ENCODE results near the gene ANKHD1. TPM values are rescaled to one million over a fixed set of nuclear protein-coding genes. Genes with fewer than 3 reads are reported as not detected.

The ANKHD1 gene, protein sequence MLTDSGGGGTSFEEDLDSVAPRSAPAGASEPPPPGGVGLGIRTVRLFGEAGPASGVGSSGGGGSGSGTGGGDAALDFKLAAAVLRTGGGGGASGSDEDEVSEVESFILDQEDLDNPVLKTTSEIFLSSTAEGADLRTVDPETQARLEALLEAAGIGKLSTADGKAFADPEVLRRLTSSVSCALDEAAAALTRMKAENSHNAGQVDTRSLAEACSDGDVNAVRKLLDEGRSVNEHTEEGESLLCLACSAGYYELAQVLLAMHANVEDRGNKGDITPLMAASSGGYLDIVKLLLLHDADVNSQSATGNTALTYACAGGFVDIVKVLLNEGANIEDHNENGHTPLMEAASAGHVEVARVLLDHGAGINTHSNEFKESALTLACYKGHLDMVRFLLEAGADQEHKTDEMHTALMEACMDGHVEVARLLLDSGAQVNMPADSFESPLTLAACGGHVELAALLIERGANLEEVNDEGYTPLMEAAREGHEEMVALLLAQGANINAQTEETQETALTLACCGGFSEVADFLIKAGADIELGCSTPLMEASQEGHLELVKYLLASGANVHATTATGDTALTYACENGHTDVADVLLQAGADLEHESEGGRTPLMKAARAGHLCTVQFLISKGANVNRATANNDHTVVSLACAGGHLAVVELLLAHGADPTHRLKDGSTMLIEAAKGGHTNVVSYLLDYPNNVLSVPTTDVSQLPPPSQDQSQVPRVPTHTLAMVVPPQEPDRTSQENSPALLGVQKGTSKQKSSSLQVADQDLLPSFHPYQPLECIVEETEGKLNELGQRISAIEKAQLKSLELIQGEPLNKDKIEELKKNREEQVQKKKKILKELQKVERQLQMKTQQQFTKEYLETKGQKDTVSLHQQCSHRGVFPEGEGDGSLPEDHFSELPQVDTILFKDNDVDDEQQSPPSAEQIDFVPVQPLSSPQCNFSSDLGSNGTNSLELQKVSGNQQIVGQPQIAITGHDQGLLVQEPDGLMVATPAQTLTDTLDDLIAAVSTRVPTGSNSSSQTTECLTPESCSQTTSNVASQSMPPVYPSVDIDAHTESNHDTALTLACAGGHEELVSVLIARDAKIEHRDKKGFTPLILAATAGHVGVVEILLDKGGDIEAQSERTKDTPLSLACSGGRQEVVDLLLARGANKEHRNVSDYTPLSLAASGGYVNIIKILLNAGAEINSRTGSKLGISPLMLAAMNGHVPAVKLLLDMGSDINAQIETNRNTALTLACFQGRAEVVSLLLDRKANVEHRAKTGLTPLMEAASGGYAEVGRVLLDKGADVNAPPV (N-terminal part only)
- polyA plus RNA-seq (ENCODE audit: insufficient read depth in 1 of 5, insufficient read length in 5 of 5, low replicate concordance in 1 of 5) = 100 to 1,000 TPM in 4 of 5 donors, 10 to 100 TPM in 1; 97.8 to 144 (median 128) TPM
- long read RNA-seq, donor 1, partial matches to known transcripts = 49 of 55 reads
- long read RNA-seq, donor 1, other reads (novel, unspliced or antisense) = 0 of 55 reads
- long read RNA-seq, donor 2, partial matches to known transcripts = 0 of 2 reads
- long read RNA-seq, donor 2, other reads (novel, unspliced or antisense) = 0 of 2 reads
- long read RNA-seq, donor 3, partial matches to known transcripts = 23 of 27 reads
- long read RNA-seq, donor 3, other reads (novel, unspliced or antisense) = 0 of 27 reads
- long read RNA-seq, donor 4, partial matches to known transcripts = 29 of 35 reads
- long read RNA-seq, donor 4, other reads (novel, unspliced or antisense) = 0 of 35 reads
- long read RNA-seq, donor 5, partial matches to known transcripts = 21 of 29 reads
- long read RNA-seq, donor 5, other reads (novel, unspliced or antisense) = 0 of 29 reads
- long read RNA-seq, donor 6, partial matches to known transcripts = 23 of 32 reads
- long read RNA-seq, donor 6, other reads (novel, unspliced or antisense) = 0 of 32 reads
- long read RNA-seq, donor 7, partial matches to known transcripts = 55 of 68 reads
- long read RNA-seq, donor 7, other reads (novel, unspliced or antisense) = 0 of 68 reads
- long read RNA-seq, donor 8, partial matches to known transcripts = 11 of 12 reads
- long read RNA-seq, donor 8, other reads (novel, unspliced or antisense) = 0 of 12 reads

DNA sequence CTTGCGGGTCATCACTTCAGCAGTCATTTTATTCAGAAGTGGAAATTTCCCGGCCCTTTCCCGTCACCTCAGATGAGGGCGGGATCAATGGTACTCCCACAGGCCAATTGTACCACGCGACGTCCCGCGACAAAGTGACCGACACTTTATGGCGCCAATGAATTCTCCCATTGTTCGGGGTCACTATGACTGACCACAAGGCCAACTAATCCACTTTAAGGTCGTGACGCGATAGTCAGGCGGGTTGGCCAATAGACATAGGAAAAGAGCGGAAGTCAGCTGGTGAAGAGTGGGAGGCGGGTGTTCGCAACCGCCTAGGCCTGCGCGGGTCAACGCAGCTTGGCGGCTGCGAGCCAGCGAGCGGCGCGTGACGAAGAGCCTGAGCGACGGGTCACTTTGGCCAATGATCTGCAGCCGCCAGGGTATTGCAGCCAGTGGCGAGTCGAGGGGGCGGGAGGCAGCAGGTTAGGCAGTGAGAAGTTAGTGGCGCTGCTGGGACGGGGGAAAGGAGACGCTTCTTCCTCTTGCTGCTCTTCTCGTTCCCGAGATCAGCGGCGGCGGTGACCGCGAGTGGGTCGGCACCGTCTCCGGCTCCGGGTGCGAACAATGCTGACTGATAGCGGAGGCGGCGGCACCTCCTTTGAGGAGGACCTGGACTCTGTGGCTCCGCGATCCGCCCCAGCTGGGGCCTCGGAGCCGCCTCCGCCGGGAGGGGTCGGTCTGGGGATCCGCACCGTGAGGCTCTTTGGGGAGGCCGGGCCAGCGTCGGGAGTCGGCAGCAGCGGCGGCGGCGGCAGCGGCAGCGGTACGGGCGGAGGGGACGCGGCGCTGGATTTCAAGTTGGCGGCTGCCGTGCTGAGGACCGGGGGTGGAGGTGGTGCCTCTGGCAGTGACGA, at the start of gene ANKHD1:
ANKHD1 (plus strand) TSS at position 472 of the 896 bp plus-strand sequence; CDS start at position 607, 135 bp downstream.
- peak; percentile 100 for DNase-seq

DNA sequence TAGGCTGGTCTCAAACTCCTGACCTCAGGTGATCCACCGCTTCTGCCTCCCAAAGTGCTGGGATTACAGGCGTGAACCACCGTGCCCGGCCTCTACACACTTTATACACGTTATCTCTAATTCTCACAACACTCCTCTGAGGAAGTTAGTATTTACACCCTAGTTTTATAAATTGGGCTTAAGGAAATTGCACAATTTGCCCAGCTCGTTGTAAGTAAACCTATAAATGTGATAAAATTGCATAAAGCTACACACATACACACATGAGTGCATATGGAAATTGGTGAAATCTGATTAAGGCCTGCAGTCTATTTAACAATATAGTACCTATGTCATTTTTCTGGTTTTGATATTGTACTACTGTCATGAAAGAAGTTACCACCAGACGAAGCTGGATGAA, 46.1 kb upstream of the ANKHD1 start:
- no peak for DNase-seq

DNA sequence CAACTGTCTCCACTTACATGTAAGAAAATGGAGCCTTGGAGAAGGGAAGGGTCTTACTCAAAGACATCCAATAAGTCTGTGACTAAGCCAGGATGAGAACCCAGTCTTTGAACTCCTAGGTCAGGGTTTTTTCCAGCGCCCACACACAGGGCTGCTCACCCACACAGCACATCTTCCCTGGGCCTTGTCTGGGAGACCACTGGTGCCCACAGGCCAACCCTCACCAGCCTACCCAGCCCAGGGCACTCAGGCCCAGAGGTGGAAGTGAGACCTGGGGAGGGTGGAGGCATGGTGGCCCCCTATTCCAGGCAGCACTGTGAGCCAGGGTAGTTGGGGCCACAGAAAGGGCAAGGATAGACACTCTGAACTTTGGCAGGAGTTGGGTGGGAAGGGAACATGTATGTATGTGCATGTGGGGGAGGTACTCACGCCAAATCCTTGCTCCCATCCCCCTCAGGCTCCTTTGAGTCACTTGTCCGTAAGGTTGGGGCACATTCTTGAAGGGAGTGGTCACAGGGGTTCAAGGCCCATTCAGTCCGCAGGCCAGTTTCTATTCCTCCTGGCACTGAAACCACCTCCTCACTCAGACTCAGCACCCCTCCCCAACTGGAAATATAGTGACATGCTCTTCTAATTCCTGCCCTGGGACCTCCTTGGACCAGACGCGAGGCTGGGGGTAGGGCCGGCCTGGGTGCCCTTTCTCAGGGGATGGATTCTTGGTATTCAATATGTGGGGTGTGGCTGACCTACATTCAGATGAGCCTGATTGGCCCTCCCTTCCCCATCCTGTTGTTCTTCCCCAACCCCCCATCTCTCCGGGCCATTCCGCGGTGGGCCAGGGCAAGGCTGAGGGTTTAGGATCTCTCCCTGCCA, 44.5 kb upstream of the ANKHD1 start:
- DNase-seq = no peak

DNA sequence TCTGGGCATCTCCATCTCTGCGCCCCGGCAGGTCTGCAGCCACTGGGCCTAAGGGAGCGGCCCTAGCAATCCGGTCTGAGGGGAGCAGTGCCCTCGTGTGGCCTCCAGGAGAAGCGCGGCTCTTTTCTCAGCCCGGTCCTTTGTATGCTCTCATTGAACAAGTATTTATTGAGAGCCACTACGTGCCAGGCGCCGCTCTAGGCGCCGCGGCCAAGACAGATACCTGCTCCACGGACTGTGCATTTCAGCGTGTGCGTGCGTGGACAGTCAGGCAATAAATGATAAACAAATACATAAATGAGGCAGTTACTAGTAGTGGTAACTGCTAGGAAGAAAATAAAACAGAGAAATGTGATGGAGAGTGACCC, 43.9 kb upstream of the ANKHD1 start:
- peak; percentile 70 to 77 for DNase-seq

DNA sequence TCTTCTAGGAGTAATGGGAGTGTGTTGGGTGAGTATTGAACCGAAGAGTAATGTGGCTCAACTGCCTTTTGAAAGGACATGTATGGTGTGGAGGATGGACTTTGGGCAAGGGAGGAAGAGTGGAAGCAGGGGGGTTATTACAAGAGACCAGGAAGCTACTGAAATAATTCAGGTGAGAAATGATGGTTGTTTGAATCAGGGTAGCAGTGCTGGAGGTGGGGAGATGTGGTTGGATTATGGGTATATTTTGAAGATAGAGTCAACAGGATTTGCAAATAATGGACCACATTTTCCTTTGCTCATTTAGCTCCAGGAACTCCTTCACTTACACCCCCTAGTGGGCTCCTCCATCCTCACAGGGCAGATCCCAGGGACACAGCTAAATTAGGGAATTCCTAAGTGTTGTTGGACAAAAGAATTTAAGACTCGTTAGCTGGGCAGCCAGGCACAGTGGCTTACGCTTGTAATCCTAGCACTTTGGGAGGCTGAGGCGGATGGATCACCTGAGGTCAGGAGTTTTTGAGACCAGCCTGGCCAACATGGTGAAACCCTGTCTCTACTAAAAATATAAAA, 42.8 kb upstream of the ANKHD1 start:
- no peak for DNase-seq

DNA sequence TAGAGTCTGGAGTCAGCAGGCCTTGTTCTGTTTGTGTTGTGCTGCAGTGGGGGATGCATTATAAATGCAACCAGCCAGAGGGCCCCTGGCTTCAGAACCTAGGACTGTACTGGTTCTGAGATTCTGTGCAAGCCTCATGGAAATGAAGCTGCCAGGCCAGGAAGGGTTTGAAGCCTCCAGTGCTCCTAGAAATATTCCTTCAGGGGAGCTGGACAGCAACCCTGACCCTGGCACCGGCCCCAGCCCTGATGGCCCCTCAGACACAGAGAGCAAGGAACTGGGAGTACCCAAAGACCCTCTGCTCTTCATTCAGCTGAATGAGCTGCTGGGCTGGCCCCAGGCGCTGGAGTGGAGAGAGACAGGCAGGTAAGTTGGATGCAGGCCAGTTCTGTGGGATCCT, 41.5 kb upstream of the ANKHD1 start, which contains the start of gene SLC4A9:
SLC4A9 (plus strand) TSS at position 94 of the 400 bp plus-strand sequence; CDS start at position 137, 43 bp downstream.
- no peak for DNase-seq

DNA sequence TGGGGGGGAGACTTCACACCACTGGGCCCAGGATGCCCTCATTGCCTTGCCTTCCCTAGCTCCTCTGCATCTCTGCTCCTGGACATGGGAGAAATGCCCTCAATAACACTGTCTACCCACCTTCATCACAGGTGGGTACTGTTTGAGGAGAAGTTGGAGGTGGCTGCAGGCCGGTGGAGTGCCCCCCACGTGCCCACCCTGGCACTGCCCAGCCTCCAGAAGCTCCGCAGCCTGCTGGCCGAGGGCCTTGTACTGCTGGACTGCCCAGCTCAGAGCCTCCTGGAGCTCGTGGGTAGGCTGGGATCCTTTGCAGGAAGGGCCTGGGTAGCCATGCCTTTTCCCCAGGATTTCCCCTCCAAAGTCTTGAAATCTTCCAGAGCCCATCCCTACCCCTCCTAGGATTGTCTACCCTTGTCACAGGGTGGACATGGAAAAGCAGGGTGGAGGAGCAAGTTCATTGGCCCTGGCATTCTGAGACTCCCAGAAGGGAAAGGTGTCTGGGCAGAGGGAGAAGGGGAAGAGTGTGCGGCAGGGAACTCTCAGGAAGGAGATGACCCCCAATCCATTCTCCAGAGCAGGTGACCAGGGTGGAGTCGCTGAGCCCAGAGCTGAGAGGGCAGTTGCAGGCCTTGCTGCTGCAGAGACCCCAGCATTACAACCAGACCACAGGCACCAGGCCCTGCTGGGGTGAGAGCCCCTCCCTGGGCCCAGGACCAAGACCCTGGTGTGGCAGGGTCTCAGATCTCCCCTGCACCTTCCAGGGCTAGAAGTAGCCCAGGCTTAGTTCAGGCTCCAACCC, 40.8 kb upstream of the ANKHD1 start:
- no peak for DNase-seq

DNA sequence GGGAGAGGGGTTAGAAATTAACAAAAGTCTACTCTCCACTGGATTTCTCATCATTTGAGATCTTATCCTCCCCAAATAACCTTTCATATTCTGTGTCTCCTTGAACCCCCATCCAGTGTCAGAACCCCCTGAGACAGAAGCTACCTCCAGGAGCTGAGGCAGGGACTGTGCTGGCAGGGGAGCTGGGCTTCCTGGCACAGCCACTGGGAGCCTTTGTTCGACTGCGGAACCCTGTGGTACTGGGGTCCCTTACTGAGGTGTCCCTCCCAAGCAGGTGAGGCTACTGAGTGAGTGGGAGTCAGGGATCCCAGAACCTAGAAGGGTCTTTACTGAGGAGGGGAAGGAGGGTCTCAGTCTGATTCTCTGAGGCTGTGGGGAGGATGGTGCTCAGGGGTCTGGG, 39.7 kb upstream of the ANKHD1 start:
- no peak for DNase-seq

DNA sequence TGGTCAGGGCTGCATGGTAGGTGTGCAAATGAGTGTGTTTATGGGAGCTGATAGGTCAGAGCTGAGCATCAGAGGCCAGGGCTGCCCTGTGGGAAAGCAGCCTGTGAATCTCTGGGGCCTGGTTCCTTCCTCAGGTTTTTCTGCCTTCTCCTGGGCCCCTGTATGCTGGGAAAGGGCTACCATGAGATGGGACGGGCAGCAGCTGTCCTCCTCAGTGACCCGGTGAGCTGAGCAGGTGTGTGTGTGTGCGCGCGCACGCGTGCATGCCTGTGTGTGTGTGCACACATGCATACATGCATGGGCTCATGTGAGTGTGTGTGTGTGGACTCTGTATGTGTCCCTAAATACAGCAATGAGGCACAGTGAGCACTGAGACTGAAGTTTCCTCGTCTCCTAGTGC, 39.3 kb upstream of the ANKHD1 start:
- DNase-seq = no peak

DNA sequence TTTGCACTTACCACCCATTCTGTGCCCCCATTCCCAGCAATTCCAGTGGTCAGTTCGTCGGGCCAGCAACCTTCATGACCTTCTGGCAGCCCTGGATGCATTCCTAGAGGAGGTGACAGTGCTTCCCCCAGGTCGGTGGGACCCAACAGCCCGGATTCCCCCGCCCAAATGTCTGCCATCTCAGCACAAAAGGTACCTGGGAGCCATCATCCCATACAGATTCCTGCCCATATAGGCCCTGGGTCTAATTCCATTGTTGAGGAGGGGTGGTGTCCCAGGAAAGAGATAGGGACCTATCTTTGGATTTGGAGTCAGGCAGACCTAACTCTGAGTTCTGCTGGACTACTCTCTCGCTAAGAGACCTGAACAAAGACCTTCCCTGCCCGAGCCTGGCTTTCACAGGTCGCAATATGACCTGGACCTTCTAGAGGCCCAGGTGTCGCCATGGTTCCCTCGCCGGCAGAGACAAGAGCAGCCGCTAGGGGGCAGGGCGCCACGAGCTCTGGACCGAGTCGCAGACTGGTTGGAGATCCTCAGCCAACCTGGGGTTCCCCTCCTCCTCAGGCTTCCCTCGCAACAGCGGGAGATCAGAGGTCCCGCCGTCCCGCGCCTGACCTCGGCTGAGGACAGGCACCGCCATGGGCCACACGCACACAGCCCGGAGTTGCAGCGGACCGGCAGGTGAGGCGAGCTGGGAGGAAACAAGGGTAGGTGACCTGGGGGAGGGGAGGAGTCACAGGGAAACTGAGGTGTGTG, 38.6 kb upstream of the ANKHD1 start:
- DNase-seq = peak in 1 of 2 donors; percentile 47

DNA sequence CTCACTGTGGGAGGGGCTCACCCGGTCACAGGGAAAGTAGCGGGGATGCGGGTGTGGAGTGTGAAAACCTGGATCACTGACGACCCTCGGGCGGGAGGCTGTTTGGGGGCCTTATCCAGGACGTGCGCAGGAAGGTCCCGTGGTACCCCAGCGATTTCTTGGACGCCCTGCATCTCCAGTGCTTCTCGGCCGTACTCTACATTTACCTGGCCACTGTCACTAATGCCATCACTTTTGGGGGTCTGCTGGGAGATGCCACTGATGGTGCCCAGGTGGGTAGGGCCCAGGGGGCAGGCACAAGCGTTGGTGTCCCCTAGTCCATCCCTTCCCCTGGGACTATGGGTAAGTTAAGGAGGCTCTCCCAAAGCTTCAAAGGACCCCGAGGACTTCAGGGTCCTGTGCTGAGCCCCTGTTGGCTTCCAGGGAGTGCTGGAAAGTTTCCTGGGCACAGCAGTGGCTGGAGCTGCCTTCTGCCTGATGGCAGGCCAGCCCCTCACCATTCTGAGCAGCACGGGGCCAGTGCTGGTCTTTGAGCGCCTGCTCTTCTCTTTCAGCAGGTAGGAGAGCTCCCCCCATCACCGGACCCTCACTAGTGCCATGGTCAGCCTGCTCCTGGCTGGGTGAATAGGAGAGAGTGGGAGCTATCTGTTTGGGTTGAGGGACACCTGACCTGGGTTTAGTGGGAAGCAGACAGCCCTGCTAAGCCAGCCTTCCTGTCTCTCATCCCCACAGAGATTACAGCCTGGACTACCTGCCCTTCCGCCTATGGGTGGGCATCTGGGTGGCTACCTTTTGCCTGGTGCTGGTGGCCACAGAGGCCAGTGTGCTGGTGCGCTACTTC, 37.8 kb upstream of the ANKHD1 start:
- DNase-seq = no peak

DNA sequence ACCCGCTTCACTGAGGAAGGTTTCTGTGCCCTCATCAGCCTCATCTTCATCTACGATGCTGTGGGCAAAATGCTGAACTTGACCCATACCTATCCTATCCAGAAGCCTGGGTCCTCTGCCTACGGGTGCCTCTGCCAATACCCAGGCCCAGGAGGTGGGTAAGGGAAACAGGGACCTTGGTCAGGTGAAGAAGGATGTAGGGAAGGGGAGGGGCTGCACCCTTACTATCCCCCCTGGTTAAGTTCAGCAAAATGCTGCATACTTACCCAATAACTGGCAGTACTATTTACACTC, 37.2 kb upstream of the ANKHD1 start:
- DNase-seq = no peak

DNA sequence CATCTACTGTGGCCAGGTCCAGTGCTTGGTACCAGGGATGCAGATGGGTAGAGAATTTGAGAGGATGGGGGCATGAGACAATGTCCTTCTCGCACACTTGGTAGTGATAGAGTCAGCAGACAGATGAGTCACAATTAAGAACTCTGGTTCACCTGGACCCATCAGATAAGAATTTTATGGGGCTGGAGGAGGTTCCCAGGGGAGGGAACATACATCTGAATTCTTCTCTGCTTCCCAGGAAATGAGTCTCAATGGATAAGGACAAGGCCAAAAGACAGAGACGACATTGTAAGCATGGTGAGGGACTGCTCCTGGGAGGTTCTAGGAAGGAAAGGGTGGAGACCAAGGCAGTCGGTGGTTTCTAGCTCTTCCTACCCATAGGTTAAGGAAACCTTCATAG, 36.4 kb upstream of the ANKHD1 start:
- DNase-seq = no peak

DNA sequence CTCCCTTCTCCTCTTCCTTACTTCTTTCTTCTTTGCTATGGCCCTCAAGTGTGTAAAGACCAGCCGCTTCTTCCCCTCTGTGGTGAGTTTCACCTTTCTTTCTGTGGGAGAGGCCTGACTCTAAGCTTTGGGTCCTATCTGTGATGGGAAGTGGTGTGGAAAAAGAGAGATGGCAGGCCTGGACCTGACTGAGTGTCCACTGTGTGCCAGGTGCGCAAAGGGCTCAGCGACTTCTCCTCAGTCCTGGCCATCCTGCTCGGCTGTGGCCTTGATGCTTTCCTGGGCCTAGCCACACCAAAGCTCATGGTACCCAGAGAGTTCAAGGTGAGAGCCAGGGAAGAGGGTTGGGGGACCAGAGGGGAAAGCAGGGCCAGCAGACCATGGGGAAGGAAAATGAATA, 35.7 kb upstream of the ANKHD1 start:
- DNase-seq = no peak

DNA sequence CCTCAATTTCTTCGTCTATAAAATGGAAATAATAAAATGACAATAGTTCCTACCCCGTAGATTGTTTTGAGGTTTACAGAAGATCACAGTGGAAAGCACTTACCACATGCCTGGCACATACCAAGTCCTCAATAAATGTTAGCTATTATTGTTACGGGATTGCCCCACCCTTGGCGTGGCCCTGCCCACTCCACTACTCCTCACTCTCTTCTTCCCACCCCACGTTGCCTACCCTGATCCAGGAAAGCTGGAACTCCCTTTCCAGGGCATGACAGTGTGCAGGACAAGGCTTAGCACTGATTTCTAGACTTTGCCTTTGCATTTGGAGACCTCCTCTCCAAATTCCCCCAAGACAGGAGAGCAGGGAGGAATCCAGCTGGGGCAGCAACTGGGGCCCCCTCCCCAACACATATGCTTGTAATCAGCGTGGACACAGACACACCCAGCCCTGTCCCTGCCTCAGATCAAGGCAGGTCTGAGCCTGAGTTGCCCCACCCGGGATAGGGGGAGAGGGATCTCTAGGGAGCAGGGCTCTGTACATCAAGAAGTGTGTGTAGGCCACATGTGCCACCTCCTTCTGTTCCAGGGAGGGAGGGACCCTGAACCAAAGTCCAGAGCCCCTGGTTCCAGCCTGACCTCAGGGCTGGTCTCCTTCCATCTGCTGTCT, 34.9 kb upstream of the ANKHD1 start:
- DNase-seq = no peak
